Measurements from ENCODE around the gene GP1BA.

GP1BA gene

GRCh38 chr17:4931963-4932362 is at the start of gene GP1BA:
TSS of gene GP1BA (plus strand) at chr17:4932277. CDS start at chr17:4932605, 328 bp downstream.
- no peak for DNase-seq (ENCODE audit: low read depth in 2 of 2)

- DNase-seq (ENCODE audit: low read depth in 2 of 2): no peak
Observed at GRCh38 chr17:4884489-4884888, 47.6 kb upstream of the GP1BA start.

DNA sequence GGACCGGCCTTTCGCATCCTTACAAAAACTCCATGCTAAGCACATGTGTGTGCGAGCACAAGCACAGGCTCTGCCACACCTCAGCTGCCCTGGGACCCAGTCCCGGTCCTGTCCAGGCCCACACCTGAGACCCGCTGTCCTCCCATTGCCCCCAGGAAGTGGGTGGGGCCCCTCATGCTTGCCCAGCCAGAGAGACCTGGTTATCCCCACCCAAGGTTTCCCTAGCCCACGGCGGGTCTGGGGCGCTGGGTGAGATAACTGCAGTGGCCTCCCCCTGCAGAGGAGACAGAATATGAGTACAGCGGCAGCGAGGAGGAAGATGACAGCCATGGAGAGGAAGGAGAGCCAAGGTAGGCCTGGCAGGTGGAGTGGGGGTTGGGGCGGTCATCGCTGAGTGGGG is 45.2 kb upstream of the GP1BA start:
- DNase-seq (ENCODE audit: low read depth in 2 of 2): no peak

DNA sequence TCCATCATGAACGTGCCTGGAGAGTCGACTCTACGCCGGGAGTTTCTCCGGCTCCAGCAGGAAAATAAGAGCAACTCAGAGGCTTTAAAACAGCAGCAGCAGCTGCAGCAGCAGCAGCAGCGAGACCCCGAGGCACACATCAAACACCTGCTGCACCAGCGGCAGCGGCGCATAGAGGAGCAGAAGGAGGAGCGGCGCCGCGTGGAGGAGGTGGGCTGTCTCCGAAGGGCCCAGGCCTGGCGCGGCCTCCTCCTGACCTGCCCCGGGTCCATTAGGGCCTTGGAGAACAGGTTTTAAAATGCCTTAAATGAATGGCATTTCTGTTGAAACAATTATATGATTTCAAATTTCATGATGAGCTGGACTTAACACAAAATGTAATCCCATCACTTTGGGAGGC is 44.5 kb upstream of the GP1BA start:
- no peak for DNase-seq (ENCODE audit: low read depth in 2 of 2)

- no peak for DNase-seq (ENCODE audit: low read depth in 2 of 2)
Observed at GRCh38 chr17:4891411-4892410, 40.4 kb upstream of the GP1BA start.

- DNase-seq (ENCODE audit: low read depth in 2 of 2): no peak
Observed at GRCh38 chr17:4892499-4893221, 39.4 kb upstream of the GP1BA start.

DNA sequence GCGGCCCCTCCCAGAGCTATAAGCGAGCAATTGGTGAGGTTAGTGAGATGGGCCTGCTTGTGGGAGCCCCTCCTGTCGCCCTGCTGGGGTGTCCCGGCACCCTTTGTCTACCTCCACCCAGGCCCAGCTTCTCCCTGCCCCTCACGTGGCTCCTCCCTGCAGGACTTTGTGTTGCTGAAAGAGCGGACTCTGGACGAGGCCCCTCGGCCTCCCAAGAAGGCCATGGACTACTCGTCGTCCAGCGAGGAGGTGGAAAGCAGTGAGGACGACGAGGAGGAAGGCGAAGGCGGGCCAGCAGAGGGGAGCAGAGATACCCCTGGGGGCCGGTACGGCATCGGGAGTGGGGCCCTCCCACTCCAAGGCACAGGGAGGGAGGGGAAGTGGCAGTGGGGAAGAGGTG is 38.8 kb upstream of the GP1BA start:
- DNase-seq (ENCODE audit: low read depth in 2 of 2): no peak

DNA sequence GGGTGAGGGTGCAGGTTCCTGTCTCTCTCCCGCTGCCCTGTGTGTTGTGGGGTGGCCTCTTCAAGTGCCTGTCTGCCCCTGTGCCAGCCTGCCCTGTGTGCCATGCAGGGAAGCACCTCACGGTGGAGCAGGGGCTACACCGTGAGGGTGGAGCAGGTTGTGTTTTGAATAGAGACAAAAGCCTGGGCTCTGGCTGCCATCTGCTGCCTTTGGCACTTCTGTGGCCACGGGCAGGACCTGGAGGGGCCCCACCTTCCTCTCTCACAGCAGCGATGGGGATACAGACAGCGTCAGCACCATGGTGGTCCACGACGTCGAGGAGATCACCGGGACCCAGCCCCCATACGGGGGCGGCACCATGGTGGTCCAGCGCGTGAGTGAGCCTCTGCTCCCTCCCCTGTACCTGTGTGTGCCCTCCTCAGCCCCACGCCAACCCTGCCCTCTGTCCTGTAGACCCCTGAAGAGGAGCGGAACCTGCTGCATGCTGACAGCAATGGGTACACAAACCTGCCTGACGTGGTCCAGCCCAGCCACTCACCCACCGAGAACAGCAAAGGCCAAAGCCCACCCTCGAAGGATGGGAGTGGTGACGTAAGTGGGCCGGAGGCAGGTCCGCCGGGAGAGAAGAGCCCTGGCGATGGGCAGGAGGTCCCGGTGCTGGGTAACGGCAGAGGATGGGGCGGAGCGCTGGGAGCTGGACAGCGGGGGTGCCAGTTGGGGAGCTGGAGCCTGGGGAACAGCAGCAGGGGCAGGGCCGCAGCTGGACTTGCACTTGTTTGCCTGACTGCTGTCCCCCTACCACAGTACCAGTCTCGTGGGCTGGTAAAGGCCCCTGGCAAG is 38.1 kb upstream of the GP1BA start:
- DNase-seq (ENCODE audit: low read depth in 2 of 2): no peak

GRCh38 chr17:4895121-4895520 is 37.0 kb upstream of the GP1BA start:
- no peak for DNase-seq (ENCODE audit: low read depth in 2 of 2)

DNA sequence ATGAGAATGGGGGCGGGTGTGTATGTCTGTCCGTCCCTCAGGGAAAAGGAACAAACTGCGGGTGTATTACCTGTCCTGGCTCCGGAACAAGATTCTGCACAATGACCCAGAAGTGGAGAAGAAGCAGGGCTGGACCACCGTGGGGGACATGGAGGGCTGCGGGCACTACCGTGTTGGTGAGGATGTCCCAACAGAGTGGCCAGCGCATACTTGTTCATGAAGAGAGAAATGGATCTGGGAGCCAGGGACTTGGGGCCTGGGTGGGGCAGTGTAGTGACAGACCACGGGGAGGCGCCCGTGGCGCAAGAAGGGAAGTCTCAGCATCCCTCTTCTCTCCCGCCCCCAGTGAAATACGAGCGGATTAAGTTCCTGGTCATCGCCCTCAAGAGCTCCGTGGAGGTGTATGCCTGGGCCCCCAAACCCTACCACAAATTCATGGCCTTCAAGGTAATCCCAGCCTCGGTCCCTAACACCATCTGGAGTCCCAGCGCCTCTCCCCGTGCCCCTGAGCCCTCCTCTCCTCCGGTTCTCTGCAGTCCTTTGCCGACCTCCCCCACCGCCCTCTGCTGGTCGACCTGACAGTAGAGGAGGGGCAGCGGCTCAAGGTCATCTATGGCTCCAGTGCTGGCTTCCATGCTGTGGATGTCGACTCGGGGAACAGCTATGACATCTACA is 36.3 kb upstream of the GP1BA start:
- DNase-seq (ENCODE audit: low read depth in 2 of 2): no peak

DNA sequence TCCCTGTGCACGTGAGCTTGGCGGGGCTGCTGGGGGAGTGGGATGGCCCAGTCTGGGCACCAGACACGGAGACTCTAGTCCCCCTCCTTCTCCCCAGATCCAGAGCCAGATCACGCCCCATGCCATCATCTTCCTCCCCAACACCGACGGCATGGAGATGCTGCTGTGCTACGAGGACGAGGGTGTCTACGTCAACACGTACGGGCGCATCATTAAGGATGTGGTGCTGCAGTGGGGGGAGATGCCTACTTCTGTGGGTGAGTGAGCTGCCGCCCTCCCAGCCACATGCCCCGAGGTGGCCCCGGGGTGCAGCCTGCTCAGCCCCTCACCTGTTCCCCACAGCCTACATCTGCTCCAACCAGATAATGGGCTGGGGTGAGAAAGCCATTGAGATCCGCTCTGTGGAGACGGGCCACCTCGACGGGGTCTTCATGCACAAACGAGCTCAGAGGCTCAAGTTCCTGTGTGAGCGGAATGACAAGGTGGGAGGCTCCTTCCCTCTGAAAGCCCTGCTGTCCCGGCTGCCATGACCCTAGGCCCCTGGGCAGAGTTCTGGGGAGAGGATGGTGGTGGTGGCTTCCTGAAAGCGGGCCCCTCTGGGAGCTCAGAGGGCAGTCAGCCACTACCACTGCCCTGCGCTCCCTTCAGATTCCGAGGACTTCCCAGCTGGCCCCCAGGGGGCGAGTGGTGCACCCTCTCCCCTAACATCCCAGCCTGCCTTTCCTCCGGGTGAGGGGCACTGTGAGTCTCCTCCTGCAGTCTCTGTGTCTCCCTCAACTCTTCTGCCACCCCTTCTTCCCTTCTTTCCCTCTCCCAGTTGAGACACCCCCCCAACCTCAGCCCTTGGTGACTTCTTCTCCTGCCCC is 35.5 kb upstream of the GP1BA start:
- no peak for DNase-seq (ENCODE audit: low read depth in 2 of 2)

DNA sequence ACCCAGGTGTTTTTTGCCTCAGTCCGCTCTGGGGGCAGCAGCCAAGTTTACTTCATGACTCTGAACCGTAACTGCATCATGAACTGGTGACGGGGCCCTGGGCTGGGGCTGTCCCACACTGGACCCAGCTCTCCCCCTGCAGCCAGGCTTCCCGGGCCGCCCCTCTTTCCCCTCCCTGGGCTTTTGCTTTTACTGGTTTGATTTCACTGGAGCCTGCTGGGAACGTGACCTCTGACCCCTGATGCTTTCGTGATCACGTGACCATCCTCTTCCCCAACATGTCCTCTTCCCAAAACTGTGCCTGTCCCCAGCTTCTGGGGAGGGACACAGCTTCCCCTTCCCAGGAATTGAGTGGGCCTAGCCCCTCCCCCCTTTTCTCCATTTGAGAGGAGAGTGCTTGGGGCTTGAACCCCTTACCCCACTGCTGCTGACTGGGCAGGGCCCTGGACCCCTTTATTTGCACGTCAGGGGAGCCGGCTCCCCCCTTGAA is 34.8 kb upstream of the GP1BA start:
- DNase-seq (ENCODE audit: low read depth in 2 of 2): no peak

GRCh38 chr17:4897785-4898184 is 34.3 kb upstream of the GP1BA start:
- no peak for DNase-seq (ENCODE audit: low read depth in 2 of 2)

GRCh38 chr17:4898351-4898750 is 33.7 kb upstream of the GP1BA start:
- no peak for DNase-seq (ENCODE audit: low read depth in 2 of 2)

DNA sequence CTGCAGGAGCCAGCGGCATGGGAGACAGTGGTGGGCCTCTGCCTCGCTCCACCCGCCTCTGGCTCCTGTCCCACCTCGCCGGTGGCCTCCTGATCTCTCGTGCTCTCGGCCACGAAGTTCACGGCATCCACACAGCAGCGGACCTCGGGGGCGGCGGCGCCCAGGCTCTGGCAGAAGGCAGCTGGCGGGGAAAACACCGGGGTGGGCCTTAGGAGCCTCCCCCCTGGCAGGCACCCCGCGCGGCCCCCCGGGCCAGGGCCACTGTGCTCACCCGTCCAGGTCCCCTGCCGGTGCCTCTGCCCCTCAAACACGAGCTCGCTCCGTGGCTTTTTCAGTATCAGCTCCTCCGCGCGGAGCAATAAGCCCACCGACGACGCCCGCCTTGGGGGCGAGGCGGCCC is 33.1 kb upstream of the GP1BA start:
- no peak for DNase-seq (ENCODE audit: low read depth in 2 of 2)

DNA sequence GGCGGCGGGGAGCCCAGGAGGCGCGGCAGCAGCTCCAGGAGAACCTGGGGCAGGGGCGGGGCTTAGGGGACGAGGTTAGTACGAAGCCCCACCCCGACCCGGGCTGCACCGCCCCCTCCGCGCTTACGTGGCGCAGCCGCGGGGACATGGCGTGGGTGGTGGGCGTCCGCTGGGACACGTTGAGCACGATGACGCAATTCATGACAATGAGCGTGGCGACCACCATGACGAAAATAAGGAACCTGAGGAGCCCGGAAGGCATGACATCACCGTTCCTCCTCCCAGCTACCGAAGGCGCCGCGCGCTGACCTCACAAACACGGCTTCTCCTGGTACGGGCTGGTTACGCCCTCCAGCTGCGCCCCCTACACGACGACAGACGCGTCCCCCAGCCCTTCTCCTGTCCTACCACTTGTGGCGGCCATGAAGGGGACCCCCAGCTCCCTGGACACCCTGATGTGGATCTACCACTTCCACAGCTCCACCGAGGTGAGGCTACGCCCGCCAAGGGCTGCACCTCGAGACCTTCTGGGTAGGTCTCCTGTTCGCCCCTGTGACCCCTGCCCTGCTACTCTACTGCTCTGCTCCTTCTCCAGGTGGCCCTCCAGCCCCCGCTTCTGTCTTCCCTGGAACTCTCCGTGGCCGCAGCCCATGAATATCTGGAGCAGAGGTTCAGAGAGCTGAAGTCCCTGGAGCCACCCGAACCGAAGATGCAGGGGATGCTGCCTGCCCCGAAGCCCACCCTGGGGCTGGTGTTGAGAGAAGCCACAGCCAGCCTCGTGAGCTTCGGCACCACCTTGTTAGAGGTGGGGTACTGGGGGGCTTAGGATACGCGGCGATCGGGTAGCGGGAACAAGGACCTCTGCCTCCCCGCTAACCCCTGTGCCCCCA is 32.5 kb upstream of the GP1BA start, which contains the start of gene C17orf107:
Gene C17orf107, plus strand, starts transcription at position 196 of the 890 bp plus-strand sequence. Its CDS starts 227 bp downstream, at position 423.
- DNase-seq (ENCODE audit: low read depth in 2 of 2): peak; percentile 58 to 59

GRCh38 chr17:4900231-4901107 is 31.6 kb upstream of the GP1BA start:
- no peak for DNase-seq (ENCODE audit: low read depth in 2 of 2)

- DNase-seq (ENCODE audit: low read depth in 2 of 2): no peak
Observed at GRCh38 chr17:4901108-4901647, 30.9 kb upstream of the GP1BA start.

Measured in fibroblast of skin of left quadriceps (primary cell).